GM20000 (cell line): ENCODE measurements around the gene ADRM1.

Experiments
- DNase-seq: peaks from one replicate; pipeline ENCODE4 v3.0.0; 2012; ENCODE audit warnings: low spot score
- TF ChIP-seq, protein P1 (sequence below): IDR thresholded peaks from 2 replicates; pipeline ENCODE4 v1.5.1; 2012; ENCODE audit warnings: mild to moderate bottlenecking, control low read depth; ENCODE audit errors: extremely low read depth, missing control alignments

ADRM1 gene, protein sequence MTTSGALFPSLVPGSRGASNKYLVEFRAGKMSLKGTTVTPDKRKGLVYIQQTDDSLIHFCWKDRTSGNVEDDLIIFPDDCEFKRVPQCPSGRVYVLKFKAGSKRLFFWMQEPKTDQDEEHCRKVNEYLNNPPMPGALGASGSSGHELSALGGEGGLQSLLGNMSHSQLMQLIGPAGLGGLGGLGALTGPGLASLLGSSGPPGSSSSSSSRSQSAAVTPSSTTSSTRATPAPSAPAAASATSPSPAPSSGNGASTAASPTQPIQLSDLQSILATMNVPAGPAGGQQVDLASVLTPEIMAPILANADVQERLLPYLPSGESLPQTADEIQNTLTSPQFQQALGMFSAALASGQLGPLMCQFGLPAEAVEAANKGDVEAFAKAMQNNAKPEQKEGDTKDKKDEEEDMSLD

GRCh38 chr20:62302341-62303061 lies at the start of gene ADRM1:
Gene ADRM1 (plus strand): TSS chr20:62302997. CDS start chr20:62303569, 572 bp downstream.
- TF ChIP-seq, protein P1, sequence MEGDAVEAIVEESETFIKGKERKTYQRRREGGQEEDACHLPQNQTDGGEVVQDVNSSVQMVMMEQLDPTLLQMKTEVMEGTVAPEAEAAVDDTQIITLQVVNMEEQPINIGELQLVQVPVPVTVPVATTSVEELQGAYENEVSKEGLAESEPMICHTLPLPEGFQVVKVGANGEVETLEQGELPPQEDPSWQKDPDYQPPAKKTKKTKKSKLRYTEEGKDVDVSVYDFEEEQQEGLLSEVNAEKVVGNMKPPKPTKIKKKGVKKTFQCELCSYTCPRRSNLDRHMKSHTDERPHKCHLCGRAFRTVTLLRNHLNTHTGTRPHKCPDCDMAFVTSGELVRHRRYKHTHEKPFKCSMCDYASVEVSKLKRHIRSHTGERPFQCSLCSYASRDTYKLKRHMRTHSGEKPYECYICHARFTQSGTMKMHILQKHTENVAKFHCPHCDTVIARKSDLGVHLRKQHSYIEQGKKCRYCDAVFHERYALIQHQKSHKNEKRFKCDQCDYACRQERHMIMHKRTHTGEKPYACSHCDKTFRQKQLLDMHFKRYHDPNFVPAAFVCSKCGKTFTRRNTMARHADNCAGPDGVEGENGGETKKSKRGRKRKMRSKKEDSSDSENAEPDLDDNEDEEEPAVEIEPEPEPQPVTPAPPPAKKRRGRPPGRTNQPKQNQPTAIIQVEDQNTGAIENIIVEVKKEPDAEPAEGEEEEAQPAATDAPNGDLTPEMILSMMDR = peak; percentile 93
- peak; percentile 100 for DNase-seq

DNA sequence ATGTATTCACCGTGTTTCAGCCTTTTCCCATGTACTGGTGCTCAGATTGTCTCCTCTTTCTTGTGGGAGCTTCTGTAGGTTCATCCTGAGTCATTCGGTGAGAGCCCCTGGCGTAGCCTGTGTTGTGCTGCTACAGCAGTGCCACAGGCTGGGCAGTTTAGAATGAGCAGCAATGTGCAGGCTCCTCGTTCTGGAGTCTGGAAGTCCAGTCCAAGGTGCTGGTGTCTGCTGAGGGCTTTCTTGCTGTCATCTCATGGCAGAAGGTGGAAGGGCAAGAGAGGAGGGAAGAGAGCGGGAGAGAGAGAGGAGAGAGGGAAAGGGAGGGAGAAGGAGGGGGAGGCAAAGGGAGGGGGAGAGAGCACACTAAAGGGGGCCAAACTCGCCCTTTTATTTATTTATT lies 49.4 kb upstream of the ADRM1 start:
- DNase-seq = no peak
- TF ChIP-seq, protein P1 = no peak

DNA sequence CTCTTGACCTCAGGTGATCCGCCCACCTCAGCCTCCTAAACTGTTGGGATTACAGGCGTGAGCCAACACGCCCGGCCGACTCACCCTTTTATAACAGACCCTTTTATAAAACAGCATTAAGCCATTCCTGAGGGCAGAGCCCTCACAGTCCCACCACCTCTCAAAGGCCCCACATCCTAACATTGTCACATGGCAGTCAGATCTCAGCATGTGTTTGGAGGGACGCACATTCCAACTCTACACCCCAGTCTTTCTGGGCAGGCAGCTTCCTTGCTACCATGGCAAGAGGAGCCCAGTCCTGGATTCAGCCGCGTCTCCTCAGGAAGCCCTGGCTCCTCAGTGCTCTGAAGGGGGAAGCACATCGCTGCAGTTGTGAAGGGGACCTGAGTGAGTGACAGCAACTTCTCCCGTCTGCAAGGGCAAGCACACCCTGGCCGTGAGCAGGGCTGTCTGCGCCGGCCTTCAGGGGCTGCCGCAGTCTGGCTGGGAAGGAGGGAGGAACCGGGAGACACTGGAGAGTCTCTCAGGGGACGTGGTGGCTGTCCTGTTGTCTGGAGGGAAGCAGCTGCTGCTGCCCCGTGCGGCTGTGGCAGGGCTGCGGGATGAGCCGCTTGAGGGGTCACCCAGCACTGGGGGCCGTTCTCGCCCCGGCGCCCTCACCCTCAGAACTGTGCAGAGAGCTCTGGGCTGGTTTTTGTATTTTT lies 48.6 kb upstream of the ADRM1 start:
- no peak for DNase-seq
- TF ChIP-seq, protein P1 = no peak

DNA sequence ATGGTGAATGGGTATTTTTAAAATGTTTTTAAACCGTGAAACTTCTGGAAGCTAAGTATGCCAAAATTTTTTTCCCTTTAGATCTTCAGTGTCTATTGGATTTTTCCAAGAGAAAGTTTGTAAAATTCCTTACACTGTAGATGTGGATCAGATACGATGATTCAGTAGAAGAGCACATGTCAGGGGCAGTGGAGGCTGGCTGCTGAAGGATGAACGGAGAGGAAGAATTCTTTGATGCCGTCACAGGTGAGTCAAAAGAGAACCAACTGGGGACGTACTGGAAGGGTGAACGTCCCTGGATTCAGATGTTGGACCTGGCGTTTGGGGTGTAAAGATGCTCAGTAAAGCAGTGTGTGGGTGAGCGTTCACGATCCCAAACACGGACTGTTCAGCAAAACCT lies 46.8 kb upstream of the ADRM1 start:
- TF ChIP-seq, protein P1 = no peak
- DNase-seq = no peak

DNA sequence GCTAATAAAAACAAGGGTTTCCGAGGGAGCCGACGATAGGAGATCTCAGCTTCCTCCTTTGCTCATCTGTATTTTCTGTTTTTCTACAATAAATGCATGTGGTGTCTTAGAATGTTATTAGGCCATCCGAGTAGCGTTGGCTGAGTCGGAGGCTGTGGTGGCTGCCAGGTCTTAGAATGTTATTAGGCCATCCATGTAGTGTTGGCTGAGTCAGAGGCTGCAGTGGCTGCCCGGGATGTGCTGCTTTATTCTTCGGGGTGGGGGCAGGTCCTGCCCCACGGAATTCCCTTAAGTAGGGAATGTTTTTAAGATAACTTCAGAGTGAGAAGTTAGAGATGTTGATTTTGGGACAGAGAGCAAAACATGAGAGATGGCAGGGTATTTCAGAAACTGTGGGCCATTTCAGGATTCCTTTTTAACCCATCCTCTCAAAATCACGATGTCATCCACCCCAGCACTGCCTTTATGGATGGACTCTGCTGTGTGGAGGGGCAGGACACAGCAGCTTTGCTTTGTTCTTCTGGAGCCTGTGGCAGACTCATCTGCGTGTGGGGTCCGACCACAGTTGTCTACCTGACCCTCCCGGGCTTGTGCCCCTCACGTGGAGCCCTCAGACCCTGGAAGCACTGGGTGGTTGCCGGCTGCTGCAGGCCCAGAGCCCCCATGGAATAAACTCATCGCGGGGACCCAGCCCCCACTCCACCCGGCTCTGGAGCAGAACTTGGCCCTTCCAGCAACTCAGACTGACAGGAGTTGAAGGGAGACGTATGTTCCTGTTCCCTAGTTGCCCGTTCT lies 44.1 kb upstream of the ADRM1 start:
- TF ChIP-seq, protein P1 = no peak
- DNase-seq = no peak

- TF ChIP-seq, protein P1 = no peak
- DNase-seq = no peak
Observed at GRCh38 chr20:62259294-62259565, 43.6 kb upstream of the ADRM1 start.
